HepG2 (cell line): ENCODE measurements around the gene SOST. TPM values are rescaled to one million over a fixed set of nuclear protein-coding genes. Genes with fewer than 3 reads are reported as not detected.

Source experiments
- BCL3 ChIP-seq: sonication (generic); formaldehyde crosslinking; IDR thresholded peaks from 2 replicates; pipeline ENCODE4 v1.5.1; 2020; ENCODE audit warnings: mild to moderate bottlenecking, missing genetic modification reagents, moderate library complexity
- BRF2 ChIP-seq: sonication (generic); formaldehyde crosslinking; IDR thresholded peaks from 2 replicates; pipeline ENCODE4 v1.8.1; 2022; ENCODE audit warnings: mild to moderate bottlenecking, missing genetic modification reagents
- CBX5 ChIP-seq: sonication (generic); formaldehyde crosslinking; IDR thresholded peaks from 2 replicates; pipeline ENCODE4 v1.4.0; 2020; ENCODE audit warnings: missing genetic modification reagents, borderline replicate concordance
- GATA4 ChIP-seq: sonication (generic); IDR thresholded peaks from 2 replicates; pipeline ENCODE4 v1.6.1; 2016; ENCODE audit warnings: antibody characterized with exemption, low read depth, borderline replicate concordance
- HCFC1 ChIP-seq: fragments of 150-350 bp; IDR thresholded peaks from 2 replicates; pipeline ENCODE4 v1.6.1; 2014; ENCODE audit warnings: low read depth, low read length
- HNRNPH1 ChIP-seq: fragments of 200-400 bp; formaldehyde crosslinking; optimal IDR thresholded peaks from 2 replicates; pipeline ENCODE3; 2017; ENCODE audit warnings: mild to moderate bottlenecking, low read depth, low read length
- HNRNPLL ChIP-seq: fragments of 200-400 bp; formaldehyde crosslinking; IDR thresholded peaks from 2 replicates; pipeline ENCODE4 v1.6.1; 2017; ENCODE audit warnings: mild to moderate bottlenecking, low read depth, low read length; ENCODE audit not compliant: poor library complexity, severe bottlenecking
- JDP2 ChIP-seq: sonication (generic); formaldehyde crosslinking; IDR thresholded peaks from 2 replicates; pipeline ENCODE4 v1.8.1; 2022; ENCODE audit warnings: missing genetic modification reagents, borderline replicate concordance
- KAT2B ChIP-seq: fragments of 150-350 bp; IDR thresholded peaks from 2 replicates; pipeline ENCODE4 v1.6.1; 2014; ENCODE audit warnings: low read depth, low read length, borderline replicate concordance
- NAIF1 ChIP-seq: sonication (generic); formaldehyde crosslinking; IDR thresholded peaks from 2 replicates; pipeline ENCODE4 v1.5.0; 2020; ENCODE audit warnings: mild to moderate bottlenecking, missing genetic modification reagents, borderline replicate concordance
- NFE2L2 ChIP-seq: fragments of 150-350 bp; IDR thresholded peaks from 2 replicates; pipeline ENCODE4 v1.6.1; 2014; ENCODE audit warnings: low read length
- PHF21A ChIP-seq: sonication (generic); formaldehyde crosslinking; IDR thresholded peaks from 2 replicates; pipeline ENCODE4 v1.5.0; 2020; ENCODE audit warnings: mild to moderate bottlenecking, missing genetic modification reagents
- PRPF4 ChIP-seq: fragments of 200-400 bp; formaldehyde crosslinking; IDR thresholded peaks from 2 replicates; pipeline ENCODE4 v1.6.1; 2016; ENCODE audit warnings: low read length, low read depth; ENCODE audit not compliant: poor library complexity, severe bottlenecking
- SKIL ChIP-seq: sonication (generic); formaldehyde crosslinking; IDR thresholded peaks from 2 replicates; pipeline ENCODE4 v1.8.0; 2022; ENCODE audit warnings: missing genetic modification reagents, mild to moderate bottlenecking, moderate library complexity, borderline replicate concordance
- SPEN ChIP-seq: sonication (generic); formaldehyde crosslinking; IDR thresholded peaks from 2 replicates; pipeline ENCODE4 v1.5.1; 2020; ENCODE audit warnings: low read depth, mild to moderate bottlenecking, missing genetic modification reagents
- TAF1 ChIP-seq: sonication (generic); formaldehyde crosslinking; IDR thresholded peaks from 2 replicates; pipeline ENCODE4 v1.4.0; 2020; ENCODE audit warnings: missing genetic modification reagents
- ZFP91 ChIP-seq: sonication (generic); formaldehyde crosslinking; IDR thresholded peaks from 2 replicates; pipeline ENCODE4 v1.9.0; 2022; ENCODE audit warnings: missing genetic modification reagents, mild to moderate bottlenecking, borderline replicate concordance
- ZNF253 ChIP-seq: sonication (generic); formaldehyde crosslinking; IDR thresholded peaks from 2 replicates; pipeline ENCODE4 v1.8.0; 2022; ENCODE audit warnings: mild to moderate bottlenecking, missing genetic modification reagents, borderline replicate concordance
- ZNF484 ChIP-seq: sonication (generic); formaldehyde crosslinking; IDR thresholded peaks from 2 replicates; pipeline ENCODE4 v1.5.1; 2020; ENCODE audit warnings: mild to moderate bottlenecking, low read depth, missing genetic modification reagents, borderline replicate concordance
- ZNF644 ChIP-seq: IDR thresholded peaks from 2 replicates; pipeline ENCODE4 v1.6.1; 2016; ENCODE audit warnings: low read depth
- ZNF670 ChIP-seq: sonication (generic); formaldehyde crosslinking; IDR thresholded peaks from 2 replicates; pipeline ENCODE4 v1.8.0; 2022; ENCODE audit warnings: mild to moderate bottlenecking, missing genetic modification reagents, borderline replicate concordance
- ZNF768 ChIP-seq: sonication (generic); formaldehyde crosslinking; IDR thresholded peaks from 2 replicates; pipeline ENCODE4 v1.4.0; 2020; ENCODE audit warnings: missing genetic modification reagents
- polyA plus RNA-seq, 8 experiments: library from polyadenylated mRNA; depleted of rRNA in 3 of 8; stranded (reverse) in 7 of 8; unstranded in 1 of 8; fragments of >200 nt; fragmentation: Illumina TruSeq in 4 of 8; extraction: Trizol in 4 of 8; gene quantifications; 2 replicates each; pipeline versions ENCODE4 v1.2.1 to v1.2.3, GENCODE V29; 2011 to 2016; ENCODE audit warnings: low read depth in 4 of 8, missing spikeins in 1 of 8, mixed read lengths in 1 of 8; ENCODE audit not compliant: insufficient read depth in 1 of 8
- total RNA-seq, 5 experiments: library from RNA; depleted of rRNA; stranded (reverse); fragments of >200 nt; fragmentation: Illumina TruSeq; extraction: Trizol; gene quantifications; 2 replicates each; pipeline ENCODE4 v1.2.3, GENCODE V29; 2016; ENCODE audit warnings: low read depth in 1 of 5
- TF ChIP-seq, protein P1 (sequence below): IDR thresholded peaks from 2 replicates; pipeline ENCODE4 v1.6.1; 2016; ENCODE audit warnings: low read depth, control low read depth

The SOST gene
- total and polyA plus RNA-seq, 2 of the 13 experiments (the other 11 are each of a cell fraction or from before 2014, with no cell fraction given), result not detected

DNA sequence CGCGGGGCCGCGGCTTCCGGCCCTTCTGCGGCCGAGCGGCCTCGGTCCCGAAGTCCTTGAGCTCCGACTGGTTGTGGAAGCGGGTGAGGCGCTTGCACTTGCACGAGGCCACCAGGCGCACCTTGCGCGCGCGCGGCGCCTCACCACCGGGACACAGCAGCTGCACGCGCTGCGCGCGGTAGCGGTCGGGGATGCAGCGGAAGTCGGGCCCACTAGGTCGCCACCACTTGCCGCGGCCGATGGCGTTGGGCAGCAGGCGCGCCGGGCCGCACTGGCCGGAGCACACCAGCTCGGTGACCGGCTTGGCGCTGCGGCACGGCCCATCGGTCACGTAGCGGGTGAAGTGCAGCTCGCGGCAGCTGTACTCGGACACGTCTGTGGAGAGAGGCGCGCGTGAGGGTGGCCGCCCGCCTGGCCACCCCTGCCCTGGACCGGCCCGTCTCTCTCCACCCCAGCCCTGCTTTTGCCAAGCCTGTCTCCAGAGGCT lies 3.2 kb downstream of the SOST start (continued):
- TF ChIP-seq BRF2 (no peak), TAF1 (CRISPR knock-in tag) (no peak), NAIF1 (no peak), GATA4 (no peak), SPEN (CRISPR knock-in tag) (0 out of 2 replicates have a peak, but pooled peaks have one; percentile 27), ZNF253 (CRISPR knock-in tag) (no peak), KAT2B (no peak), BCL3 (no peak), ZNF644 (CRISPR knock-in tag) (no peak), ZNF670 (no peak), NFE2L2 (no peak), JDP2 (no peak), HCFC1 (no peak), SKIL (CRISPR knock-in tag) (0 out of 2 replicates have a peak, but pooled peaks have one; percentile 13), HNRNPLL (peak; percentile 48), PHF21A (CRISPR knock-in tag) (no peak), ZNF768 (CRISPR knock-in tag) (0 out of 2 replicates have a peak, but pooled peaks have one; percentile 41), ZNF484 (CRISPR knock-in tag) (no peak), ZFP91 (CRISPR knock-in tag) (peak; percentile 57; the same call in 1 of the 2 replicates), PRPF4 (no peak), HNRNPH1 (no peak), CBX5 (CRISPR knock-in tag) (no peak)
- TF ChIP-seq, protein P1, sequence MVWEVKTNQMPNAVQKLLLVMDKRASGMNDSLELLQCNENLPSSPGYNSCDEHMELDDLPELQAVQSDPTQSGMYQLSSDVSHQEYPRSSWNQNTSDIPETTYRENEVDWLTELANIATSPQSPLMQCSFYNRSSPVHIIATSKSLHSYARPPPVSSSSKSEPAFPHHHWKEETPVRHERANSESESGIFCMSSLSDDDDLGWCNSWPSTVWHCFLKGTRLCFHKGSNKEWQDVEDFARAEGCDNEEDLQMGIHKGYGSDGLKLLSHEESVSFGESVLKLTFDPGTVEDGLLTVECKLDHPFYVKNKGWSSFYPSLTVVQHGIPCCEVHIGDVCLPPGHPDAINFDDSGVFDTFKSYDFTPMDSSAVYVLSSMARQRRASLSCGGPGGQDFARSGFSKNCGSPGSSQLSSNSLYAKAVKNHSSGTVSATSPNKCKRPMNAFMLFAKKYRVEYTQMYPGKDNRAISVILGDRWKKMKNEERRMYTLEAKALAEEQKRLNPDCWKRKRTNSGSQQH, result no peak
